GM12878 (cell line): ENCODE results near the gene CPSF4. TPM values are rescaled to one million over a fixed set of nuclear protein-coding genes. Genes with fewer than 3 reads are reported as not detected.

Experiments
- CEBPZ ChIP-seq: fragments of 150-350 bp; IDR thresholded peaks from 2 replicates; pipeline ENCODE4 v1.6.1; 2016; ENCODE audit warnings: low read depth, low read length
- CREB1 ChIP-seq: IDR thresholded peaks from 2 replicates; pipeline ENCODE4 v1.6.1; 2012; ENCODE audit warnings: low read depth, mild to moderate bottlenecking, inconsistent platforms
- E2F4 ChIP-seq: IDR thresholded peaks from 2 replicates; pipeline ENCODE4 v1.6.1; 2012; ENCODE audit warnings: low read depth, low read length, improper control_type of control experiment
- ETV6 ChIP-seq, 2 experiments: fragments of 450-650 bp in 1 of 2; IDR thresholded peaks in 1 of 2; conservative IDR thresholded peaks in 1 of 2; 2 replicates each; pipeline ENCODE4 v1.6.1; 2014; ENCODE audit warnings: antibody characterized with exemption in 1 of 2, borderline replicate concordance in 1 of 2, low read depth in 1 of 2, mild to moderate bottlenecking in 1 of 2, moderate library complexity in 1 of 2
- FOS ChIP-seq: IDR thresholded peaks from 3 replicates; pipeline ENCODE4 v1.6.1; 2011; ENCODE audit warnings: borderline replicate concordance; ENCODE audit not compliant: insufficient read length; ENCODE audit errors: extremely low read depth
- HSF1 ChIP-seq: fragments of 150-350 bp; IDR thresholded peaks from 2 replicates; pipeline ENCODE4 v1.6.1; 2014; ENCODE audit warnings: mild to moderate bottlenecking, low read depth, low read length
- IKZF1 ChIP-seq: fragments of 450-650 bp; conservative IDR thresholded peaks from 2 replicates; pipeline ENCODE4 v1.6.1; 2017; ENCODE audit warnings: antibody characterized with exemption, mild to moderate bottlenecking
- NKRF ChIP-seq: fragments of 450-650 bp; conservative IDR thresholded peaks from 2 replicates; pipeline ENCODE4 v1.6.1; 2017; ENCODE audit warnings: mild to moderate bottlenecking, moderate library complexity
- POLR2AphosphoS2 ChIP-seq: IDR thresholded peaks from 2 replicates; pipeline ENCODE4 v1.6.1; 2011; ENCODE audit warnings: low read depth, mild to moderate bottlenecking, low read length, improper control_type of control experiment, moderate library complexity
- SREBF2 ChIP-seq: IDR thresholded peaks from 2 replicates; pipeline ENCODE4 v1.6.1; 2012; ENCODE audit warnings: mild to moderate bottlenecking, low read length
- TCF12 ChIP-seq: IDR thresholded peaks from 2 replicates; pipeline ENCODE4 v1.6.1; 2011; ENCODE audit warnings: low read depth, mild to moderate bottlenecking, low read length
- ZBTB33 ChIP-seq: fragments of 450-650 bp; IDR thresholded peaks from 2 replicates; pipeline ENCODE4 v1.6.1; 2017; ENCODE audit warnings: mild to moderate bottlenecking
- ZBTB4 ChIP-seq: fragments of 450-650 bp; formaldehyde crosslinking; IDR thresholded peaks from 2 replicates; pipeline ENCODE4 v1.4.0; 2022; ENCODE audit warnings: mild to moderate bottlenecking, moderate library complexity
- ZNF24 ChIP-seq: fragments of 450-650 bp; IDR thresholded peaks from 2 replicates; pipeline ENCODE4 v1.6.1; 2017; ENCODE audit warnings: antibody characterized with exemption, mild to moderate bottlenecking
- ZZZ3 ChIP-seq: IDR thresholded peaks from 2 replicates; pipeline ENCODE4 v1.6.1; 2011; ENCODE audit warnings: low read depth; ENCODE audit not compliant: control insufficient read depth, insufficient read length
- polyA plus RNA-seq, 11 experiments: library from polyadenylated mRNA; depleted of rRNA in 4 of 11; unstranded in 6 of 11; stranded (reverse) in 5 of 11; fragments of >200 nt; fragmentation: Nextera tagmentation in 4 of 11; fragmentation: Illumina TruSeq in 1 of 11; extraction: Ambion mirVana in 4 of 11; extraction: Trizol in 1 of 11; gene quantifications; 1 replicate in 1 of 11; 2 replicates in 10 of 11; pipeline versions ENCODE4 v1.2.1 to v1.2.3, GENCODE V29; 2011 to 2016; ENCODE audit warnings: inconsistent platforms in 2 of 11, missing spikeins in 2 of 11, low read depth in 1 of 11
- total RNA-seq, 4 experiments: library from RNA; depleted of rRNA in 3 of 4; stranded (reverse); fragments of >200 nt in 3 of 4; fragmentation: Illumina TruSeq in 1 of 4; extraction: Trizol in 1 of 4; gene quantifications; 2 replicates each; pipeline versions ENCODE4 v1.2.1 to v1.2.3, GENCODE V29; 2013 to 2021

Gene CPSF4
- total and polyA plus RNA-seq, 10 of the 15 experiments (the other 5 are each of a cell fraction or from before 2014, with no cell fraction given): 13.6 to 70.1 (median 45.0) TPM

- TF ChIP-seq CEBPZ: no peak
- TF ChIP-seq IKZF1: peak; percentile 83
- TF ChIP-seq ZBTB4: no peak
- no peak for TF ChIP-seq ZZZ3
- peak in 1 of 2 experiments; percentile 77; a peak in 2 of 4 replicates for TF ChIP-seq ETV6 (conservative IDR thresholded peaks at IDR 0.05 in 1 of 2, IDR thresholded peaks at IDR 0.05 in 1 of 2; ENCODE audit: borderline replicate concordance in 1 of 2, low read depth in 1 of 2)
- peak; percentile 81 for TF ChIP-seq TCF12
- no peak for TF ChIP-seq ZBTB33
- no peak for TF ChIP-seq SREBF2
- TF ChIP-seq HSF1: no peak
- peak; percentile 62 for TF ChIP-seq POLR2AphosphoS2
- peak; percentile 53; the same call in 1 of the 2 replicates for TF ChIP-seq NKRF
- peak; percentile 87 for TF ChIP-seq CREB1
- no peak for TF ChIP-seq ZNF24
- no peak for TF ChIP-seq FOS
- TF ChIP-seq E2F4: no peak
Measured at GRCh38 chr7:99504603-99505323, 66.0 kb downstream of the CPSF4 start, which contains the start of gene ZKSCAN5 (continued).
